22Rv1 (cell line): Measurements from ENCODE around the gene MGAT5B.

Source experiments
- CTCF ChIP-seq: fragments of 450-650 bp; IDR thresholded peaks from 2 replicates; pipeline ENCODE4 v1.5.1; 2017; ENCODE audit warnings: mild to moderate bottlenecking
- ZFX ChIP-seq: fragments of 450-650 bp; IDR thresholded peaks from 2 replicates; pipeline ENCODE4 v1.6.1; 2017; ENCODE audit warnings: antibody characterized with exemption, borderline replicate concordance

GRCh38 chr17:76865174-76865573, 3.0 kb upstream of the MGAT5B start:
- TF ChIP-seq CTCF: no peak
- TF ChIP-seq ZFX: no peak
